ENCODE results near the gene STPG4. TPM values are rescaled to one million over a fixed set of nuclear protein-coding genes. Genes with fewer than 3 reads are reported as not detected.
A peak's percentile ranks its signal among the peaks of the same experiment; 100 is the strongest.

STPG4 gene
- total RNA-seq, 1 donor from 2014 or later: 0.64 TPM

DNA sequence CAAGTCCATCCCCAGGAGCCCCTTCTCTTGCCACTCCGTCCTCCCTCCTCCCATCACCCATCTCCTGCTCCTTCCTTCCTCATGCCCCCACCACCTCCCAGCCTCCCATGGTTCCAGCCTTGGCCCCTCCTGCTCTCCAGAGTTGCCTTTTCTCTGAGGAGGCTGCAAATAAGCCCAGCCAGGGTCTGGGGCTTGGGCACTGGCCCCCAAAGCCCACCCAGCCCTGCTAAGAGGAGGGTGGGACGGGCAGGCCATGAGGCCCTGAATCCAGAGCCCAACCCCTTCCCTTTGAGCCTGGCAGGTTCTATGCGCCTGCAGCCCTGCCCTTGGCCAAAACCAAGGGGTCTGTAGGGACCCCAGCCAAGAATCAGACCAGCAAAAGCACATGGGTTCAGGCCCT lies 71.6 kb downstream of the STPG4 start:
- Mint-ChIP-seq H3K27me3 (ENCODE audit: low read depth, unreplicated experiment) (peaks cover 3% of the 10 kb centered on the region), H3K4me1 (ENCODE audit: low read depth, unreplicated experiment) (peaks cover 23% of the 10 kb centered on the region), H3K36me3 (ENCODE audit: low read depth, unreplicated experiment) (no peaks in the 10 kb centered on the region), H3K9me3 (ENCODE audit: unreplicated experiment) (no peaks in the 10 kb centered on the region), H3K4me3 (ENCODE audit: unreplicated experiment) (no peak overlapping the region), H3K27ac (ENCODE audit: unreplicated experiment) (no peak overlapping the region)
- Histone ChIP-seq H2AFZ (ENCODE audit: low read depth, low read length) (no peak overlapping the region), H3K9me3 (ENCODE audit: insufficient read depth, low read depth, low read length) (no peaks in the 10 kb centered on the region), H3K27ac (ENCODE audit: low read depth, low read length) (no peak overlapping the region), H3K9ac (ENCODE audit: low read length) (no peak overlapping the region), H3K4me1 (ENCODE audit: insufficient read depth, low read length) (peaks cover 32% of the 10 kb centered on the region), H3K36me3 (ENCODE audit: insufficient read depth, low read length) (no peaks in the 10 kb centered on the region), H4K20me1 (ENCODE audit: insufficient read depth, low read length) (no peaks in the 10 kb centered on the region), H3K4me3 (ENCODE audit: insufficient read depth, low read depth, low read length) (no peak overlapping the region), H3K27me3 (ENCODE audit: insufficient read depth, low read length) (no peaks in the 10 kb centered on the region), H3K79me2 (ENCODE audit: insufficient read depth, low read length) (no peaks in the 10 kb centered on the region), H3K4me2 (ENCODE audit: low read length) (no peak overlapping the region)
- TF ChIP-seq, protein P1, sequence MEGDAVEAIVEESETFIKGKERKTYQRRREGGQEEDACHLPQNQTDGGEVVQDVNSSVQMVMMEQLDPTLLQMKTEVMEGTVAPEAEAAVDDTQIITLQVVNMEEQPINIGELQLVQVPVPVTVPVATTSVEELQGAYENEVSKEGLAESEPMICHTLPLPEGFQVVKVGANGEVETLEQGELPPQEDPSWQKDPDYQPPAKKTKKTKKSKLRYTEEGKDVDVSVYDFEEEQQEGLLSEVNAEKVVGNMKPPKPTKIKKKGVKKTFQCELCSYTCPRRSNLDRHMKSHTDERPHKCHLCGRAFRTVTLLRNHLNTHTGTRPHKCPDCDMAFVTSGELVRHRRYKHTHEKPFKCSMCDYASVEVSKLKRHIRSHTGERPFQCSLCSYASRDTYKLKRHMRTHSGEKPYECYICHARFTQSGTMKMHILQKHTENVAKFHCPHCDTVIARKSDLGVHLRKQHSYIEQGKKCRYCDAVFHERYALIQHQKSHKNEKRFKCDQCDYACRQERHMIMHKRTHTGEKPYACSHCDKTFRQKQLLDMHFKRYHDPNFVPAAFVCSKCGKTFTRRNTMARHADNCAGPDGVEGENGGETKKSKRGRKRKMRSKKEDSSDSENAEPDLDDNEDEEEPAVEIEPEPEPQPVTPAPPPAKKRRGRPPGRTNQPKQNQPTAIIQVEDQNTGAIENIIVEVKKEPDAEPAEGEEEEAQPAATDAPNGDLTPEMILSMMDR (IDR thresholded peaks at IDR 0.05; ENCODE audit: insufficient read depth, low read depth, low read length): no peak
- TF ChIP-seq EZH2 (IDR thresholded peaks at IDR 0.05; ENCODE audit: insufficient read depth, low read length): no peak
- DNase-seq (ENCODE audit: low read depth) (no peak), FAIRE-seq (no peak)

- Mint-ChIP-seq H3K36me3 (ENCODE audit: low read depth, unreplicated experiment) (no peaks in the 10 kb centered on the region), H3K4me3 (ENCODE audit: unreplicated experiment) (no peak overlapping the region), H3K27me3 (ENCODE audit: low read depth, unreplicated experiment) (peaks cover 3% of the 10 kb centered on the region), H3K4me1 (ENCODE audit: low read depth, unreplicated experiment) (peaks cover 23% of the 10 kb centered on the region), H3K9me3 (ENCODE audit: unreplicated experiment) (no peaks in the 10 kb centered on the region), H3K27ac (ENCODE audit: unreplicated experiment) (peak overlapping the region; percentile 34)
- Histone ChIP-seq H3K9me3 (ENCODE audit: insufficient read depth, low read depth, low read length) (no peaks in the 10 kb centered on the region), H3K4me2 (ENCODE audit: low read length) (no peak overlapping the region), H3K36me3 (ENCODE audit: insufficient read depth, low read length) (no peaks in the 10 kb centered on the region), H2AFZ (ENCODE audit: low read depth, low read length) (no peak overlapping the region), H3K27me3 (ENCODE audit: insufficient read depth, low read length) (no peaks in the 10 kb centered on the region), H3K79me2 (ENCODE audit: insufficient read depth, low read length) (no peaks in the 10 kb centered on the region), H4K20me1 (ENCODE audit: insufficient read depth, low read length) (no peaks in the 10 kb centered on the region), H3K4me1 (ENCODE audit: insufficient read depth, low read length) (peaks cover 27% of the 10 kb centered on the region), H3K4me3 (ENCODE audit: insufficient read depth, low read depth, low read length) (no peak overlapping the region), H3K9ac (ENCODE audit: low read length) (no peak overlapping the region), H3K27ac (ENCODE audit: low read depth, low read length) (no peak overlapping the region)
- DNase-seq (ENCODE audit: low read depth): no peak
- TF ChIP-seq, protein P1 (IDR thresholded peaks at IDR 0.05; ENCODE audit: insufficient read depth, low read depth, low read length): no peak
- no peak for TF ChIP-seq EZH2 (IDR thresholded peaks at IDR 0.05; ENCODE audit: insufficient read depth, low read length)
- FAIRE-seq: no peak
Observed at GRCh38 chr2:47083005-47083404, 72.1 kb downstream of the STPG4 start.

GRCh38 chr2:47080888-47081301 lies 74.2 kb downstream of the STPG4 start:
- no peak for DNase-seq (ENCODE audit: low read depth)
- Mint-ChIP-seq H3K4me1 (ENCODE audit: low read depth, unreplicated experiment) (peaks cover 30% of the 10 kb centered on the region), H3K9me3 (ENCODE audit: unreplicated experiment) (no peaks in the 10 kb centered on the region), H3K4me3 (ENCODE audit: unreplicated experiment) (no peak overlapping the region), H3K27ac (ENCODE audit: unreplicated experiment) (peak overlapping the region; percentile 72), H3K27me3 (ENCODE audit: low read depth, unreplicated experiment) (peaks cover 3% of the 10 kb centered on the region), H3K36me3 (ENCODE audit: low read depth, unreplicated experiment) (no peaks in the 10 kb centered on the region)
- no peak overlapping the region for H3K4me3 ChIP-seq (ENCODE audit: insufficient read depth, low read depth, low read length)
- no peaks in the 10 kb centered on the region for H4K20me1 ChIP-seq (ENCODE audit: insufficient read depth, low read length)
- no peaks in the 10 kb centered on the region for H3K9me3 ChIP-seq (ENCODE audit: insufficient read depth, low read depth, low read length)
- no peak overlapping the region for H3K9ac ChIP-seq (ENCODE audit: low read length)
- no peak for FAIRE-seq
- no peaks in the 10 kb centered on the region for H3K79me2 ChIP-seq (ENCODE audit: insufficient read depth, low read length)
- no peak overlapping the region for H2AFZ ChIP-seq (ENCODE audit: low read depth, low read length)
- no peak overlapping the region for H3K27ac ChIP-seq (ENCODE audit: low read depth, low read length)
- no peak for TF ChIP-seq EZH2 (IDR thresholded peaks at IDR 0.05; ENCODE audit: insufficient read depth, low read length)
- TF ChIP-seq, protein P1 (IDR thresholded peaks at IDR 0.05; ENCODE audit: insufficient read depth, low read depth, low read length): no peak
- peaks cover 35% of the 10 kb centered on the region for H3K4me1 ChIP-seq (ENCODE audit: insufficient read depth, low read length)
- no peaks in the 10 kb centered on the region for H3K27me3 ChIP-seq (ENCODE audit: insufficient read depth, low read length)
- H3K4me2 ChIP-seq (ENCODE audit: low read length): no peak overlapping the region
- H3K36me3 ChIP-seq (ENCODE audit: insufficient read depth, low read length): no peaks in the 10 kb centered on the region

All from astrocyte (in vitro differentiated cells and primary cell).